G401 (cell line): ENCODE data around the gene DPP10. TPM values are rescaled to one million over a fixed set of nuclear protein-coding genes. Genes with fewer than 3 reads are reported as not detected.
"Not testable (repeated sequence)": the region's sequence is repeated elsewhere in the genome, so short reads cannot be mapped to it uniquely, and the experiment has no call there.

Experiments used
- DNase-seq: peaks from one replicate; pipeline ENCODE4 v3.0.0-alpha.2; 2015; ENCODE audit warnings: low spot score
- in situ Hi-C: cut with HindIII; loops from 2 replicates; pipeline ENCODE4 v1.10.0; 2016; ENCODE audit warnings: low sequenced_read_pairs, mixed read lengths
- total RNA-seq: library from RNA; depleted of rRNA; stranded (reverse); fragments of >200 nt; shearing (Covaris generic); gene quantifications from 2 replicates; pipeline ENCODE4 v1.2.3, GENCODE V29; 2014

DPP10 gene
- total RNA-seq, 1 experiment from 2014 or later: not detected

DNA sequence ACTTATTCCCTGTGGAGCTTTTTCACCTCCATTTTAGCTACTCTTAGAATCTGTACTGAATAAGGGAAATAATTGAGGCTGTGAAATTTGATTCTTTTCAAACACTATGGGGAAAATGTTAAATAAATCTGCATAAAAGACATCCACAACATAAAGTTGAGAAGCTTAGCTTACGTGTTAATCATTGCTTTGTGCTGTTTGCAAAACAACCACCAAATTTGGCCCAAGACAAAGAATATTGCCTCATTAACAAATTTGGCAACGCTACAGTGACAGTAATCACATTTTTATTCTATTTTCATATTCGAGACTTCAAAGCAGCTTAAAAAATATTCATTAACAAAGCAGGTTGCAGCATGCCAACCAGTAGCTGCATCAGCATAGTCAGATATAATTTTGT, 437.6 kb downstream of the DPP10 start:
- DNase-seq: no peak
- in situ Hi-C loops: no loop called here

DNA sequence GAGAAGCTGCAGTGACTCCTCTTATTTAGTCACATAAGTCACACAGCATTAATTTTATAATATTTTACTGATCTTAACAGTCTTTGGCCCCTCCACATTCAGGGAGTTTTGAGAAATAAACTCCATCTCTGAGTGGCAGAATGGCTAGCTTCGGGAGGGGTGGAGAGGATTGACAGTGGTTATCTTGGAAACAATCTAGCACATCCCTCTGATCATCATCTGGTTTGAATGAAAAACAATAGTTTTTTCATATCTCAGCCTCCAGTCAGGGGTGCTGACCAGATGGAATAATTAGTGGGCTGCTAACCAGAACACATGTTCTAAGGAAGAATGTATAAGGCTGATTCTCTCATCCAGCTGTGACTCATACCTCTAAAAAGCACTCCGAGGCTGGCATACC, 477.5 kb downstream of the DPP10 start:
- in situ Hi-C loops: no loop called here
- no peak for DNase-seq

DNA sequence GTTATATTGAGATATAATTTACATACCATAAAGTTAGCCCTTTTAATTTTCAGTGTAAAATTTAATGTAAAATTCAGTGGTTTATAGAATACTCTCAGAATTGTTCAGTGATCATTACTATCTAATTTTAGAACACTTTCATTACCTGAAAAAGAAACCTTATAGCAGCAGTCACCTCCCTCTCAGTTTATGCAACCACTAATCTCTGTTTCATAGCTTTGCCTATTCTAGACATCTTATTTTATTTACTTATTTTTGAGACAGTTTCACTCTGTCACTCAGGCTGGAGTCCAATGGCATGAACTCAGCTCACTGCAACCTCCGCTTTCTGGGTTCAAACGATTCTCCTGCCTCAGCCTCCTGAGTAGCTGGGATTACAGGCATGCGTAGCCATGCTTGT, 479.6 kb downstream of the DPP10 start:
- in situ Hi-C loops: no loop called here
- DNase-seq: no peak

GRCh38 chr2:114925296-114926255, 483.1 kb downstream of the DPP10 start:
- in situ Hi-C loops: no loop called here
- DNase-seq: no peak

GRCh38 chr2:114926303-114926702, 483.9 kb downstream of the DPP10 start:
- in situ Hi-C loops: no loop called here
- DNase-seq: no peak

DNA sequence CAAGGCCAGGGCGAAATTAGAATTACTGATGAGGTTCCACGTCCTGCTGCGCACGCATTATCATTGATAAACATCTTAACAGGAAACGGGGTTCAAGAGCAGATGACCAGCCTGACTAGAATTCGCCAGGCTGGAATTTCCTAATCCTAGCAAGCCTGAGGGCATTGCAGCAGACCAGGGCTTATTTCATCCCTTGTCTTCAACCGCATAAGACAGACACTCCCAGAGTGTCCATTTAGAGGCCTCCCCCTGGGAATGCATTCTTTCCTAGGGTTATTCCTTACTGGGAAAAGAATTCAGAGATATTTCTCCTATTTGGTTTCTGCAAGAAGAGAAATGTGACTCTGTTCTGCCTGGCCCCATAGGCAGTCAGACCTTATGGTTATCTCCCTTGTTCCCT, 486.8 kb downstream of the DPP10 start:
- DNase-seq: no peak
- in situ Hi-C loops: no loop called here

GRCh38 chr2:114933671-114934241, 491.3 kb downstream of the DPP10 start:
- in situ Hi-C loops: no loop called here

DNA sequence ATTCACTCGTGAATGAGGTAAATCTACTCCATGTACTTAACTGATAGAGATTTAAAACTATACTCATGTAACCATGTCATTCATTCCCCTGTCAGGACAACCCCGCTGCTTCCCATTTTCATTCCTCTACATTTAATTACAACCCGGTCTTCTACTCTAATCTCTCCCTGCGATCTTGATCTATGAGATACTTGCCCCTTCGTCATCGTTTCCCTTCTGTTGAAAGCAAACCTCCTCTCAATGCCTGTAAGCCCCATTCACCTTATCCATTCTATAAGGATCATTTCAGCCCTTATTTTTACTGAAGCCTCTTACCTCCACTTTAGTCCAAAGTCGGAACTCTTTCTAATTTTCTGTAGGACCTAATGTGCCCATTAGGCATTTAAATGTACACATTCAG, 492.6 kb downstream of the DPP10 start:
- in situ Hi-C loops: no loop called here
- DNase-seq: no peak

More at GRCh38 chr2:114933671-114934241, 491.3 kb downstream of the DPP10 start:
- no peak for DNase-seq

GRCh38 chr2:114937366-114937930, 495.0 kb downstream of the DPP10 start:
- in situ Hi-C loops: no loop called here
- DNase-seq: no peak

DNA sequence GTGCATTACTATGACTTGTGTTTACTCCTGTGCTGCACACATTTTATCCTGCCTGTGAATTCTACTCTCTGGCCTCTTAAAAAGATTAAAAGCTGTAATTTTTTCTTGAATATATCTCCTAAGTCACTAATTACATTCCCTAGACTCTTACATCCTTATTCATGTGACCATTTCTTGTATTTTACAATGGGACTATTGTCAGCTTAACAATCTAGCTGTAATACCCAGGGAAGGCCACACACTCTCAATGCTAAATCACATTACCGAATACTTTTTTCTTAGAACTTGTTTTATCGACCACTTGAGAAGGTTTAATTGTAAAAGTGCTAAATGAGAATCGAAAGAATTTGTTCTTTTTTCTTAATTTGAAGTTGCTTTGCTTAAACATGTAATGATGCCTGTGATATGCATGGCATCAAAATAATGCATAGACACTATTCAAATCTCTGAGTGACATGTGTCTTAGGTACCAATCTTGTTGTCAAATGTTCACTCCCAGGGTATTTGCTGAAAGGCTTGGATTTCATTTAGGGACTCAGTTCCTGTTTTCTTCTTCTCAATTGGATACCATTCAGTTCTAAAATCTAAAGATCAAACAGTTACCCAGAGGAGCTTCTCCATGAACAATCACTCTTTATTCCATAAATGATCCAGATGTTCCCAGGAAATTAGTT, 498.5 kb downstream of the DPP10 start:
- in situ Hi-C loops: no loop called here
- DNase-seq: no peak

DNA sequence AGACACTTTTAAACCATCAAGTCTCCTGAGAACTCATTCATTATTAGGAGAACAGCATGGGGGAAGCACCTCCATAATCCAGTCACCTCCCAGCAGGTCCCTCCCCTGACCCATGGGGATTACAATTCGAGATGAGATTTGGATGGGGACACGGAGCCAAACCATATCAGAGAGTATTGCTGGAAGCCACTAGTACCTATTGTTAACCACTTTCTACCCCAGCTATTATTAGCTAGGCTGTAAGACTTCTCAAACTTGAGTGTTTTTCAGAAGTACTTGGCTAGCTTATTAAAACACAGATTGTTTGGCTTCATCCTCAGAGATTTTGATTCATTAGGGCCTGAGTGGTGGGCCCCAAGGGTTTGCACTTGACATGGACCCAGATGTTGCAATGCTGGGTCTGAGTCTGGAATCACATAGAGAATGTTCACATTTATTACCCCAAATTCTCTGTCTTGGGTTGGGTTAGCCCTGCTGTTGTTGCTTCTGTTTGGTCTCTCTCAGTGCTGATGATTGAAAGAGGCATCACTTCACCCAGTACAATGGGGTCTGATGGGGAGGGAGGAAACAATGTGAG, 506.9 kb downstream of the DPP10 start:
- in situ Hi-C loops: no loop called here
- DNase-seq: no peak

DNA sequence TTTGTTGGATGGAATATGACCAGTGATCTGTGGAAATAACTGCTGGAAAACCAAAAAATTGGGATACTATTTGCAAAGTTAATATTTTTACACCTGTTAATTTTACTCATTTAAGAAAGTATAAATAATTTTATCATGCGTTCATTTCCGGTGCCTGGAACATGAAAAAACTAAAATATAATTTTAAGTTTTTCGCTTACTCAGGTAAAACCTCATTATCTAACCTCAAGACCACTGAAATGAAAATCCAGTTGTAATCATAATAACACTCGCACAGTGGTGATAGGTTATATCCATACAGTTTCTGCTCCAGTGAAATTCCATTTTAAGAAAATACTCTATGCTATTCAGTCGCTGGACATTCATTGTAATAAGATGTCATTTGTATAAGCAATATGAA, 517.9 kb downstream of the DPP10 start:
- in situ Hi-C loops: no loop called here
- no peak for DNase-seq

DNA sequence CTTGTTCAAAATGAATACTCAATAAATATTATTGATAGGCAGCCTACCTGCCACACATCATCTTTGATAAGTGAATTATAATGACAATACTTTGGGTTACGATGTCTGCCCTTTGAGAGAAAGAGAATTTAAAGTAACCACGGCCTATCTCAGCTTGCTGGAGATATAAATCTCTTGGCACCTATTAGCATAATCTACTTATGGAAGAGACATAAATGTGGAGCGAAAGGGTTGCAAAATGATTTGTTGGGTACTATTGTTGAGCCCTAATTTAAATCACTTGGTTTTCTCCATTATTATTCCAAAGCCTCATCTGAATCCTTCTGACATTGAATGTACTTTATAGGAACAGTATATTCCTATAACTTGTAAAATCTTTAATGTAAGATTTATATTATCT, 520.1 kb downstream of the DPP10 start:
- no peak for DNase-seq
- in situ Hi-C loops: no loop called here

DNA sequence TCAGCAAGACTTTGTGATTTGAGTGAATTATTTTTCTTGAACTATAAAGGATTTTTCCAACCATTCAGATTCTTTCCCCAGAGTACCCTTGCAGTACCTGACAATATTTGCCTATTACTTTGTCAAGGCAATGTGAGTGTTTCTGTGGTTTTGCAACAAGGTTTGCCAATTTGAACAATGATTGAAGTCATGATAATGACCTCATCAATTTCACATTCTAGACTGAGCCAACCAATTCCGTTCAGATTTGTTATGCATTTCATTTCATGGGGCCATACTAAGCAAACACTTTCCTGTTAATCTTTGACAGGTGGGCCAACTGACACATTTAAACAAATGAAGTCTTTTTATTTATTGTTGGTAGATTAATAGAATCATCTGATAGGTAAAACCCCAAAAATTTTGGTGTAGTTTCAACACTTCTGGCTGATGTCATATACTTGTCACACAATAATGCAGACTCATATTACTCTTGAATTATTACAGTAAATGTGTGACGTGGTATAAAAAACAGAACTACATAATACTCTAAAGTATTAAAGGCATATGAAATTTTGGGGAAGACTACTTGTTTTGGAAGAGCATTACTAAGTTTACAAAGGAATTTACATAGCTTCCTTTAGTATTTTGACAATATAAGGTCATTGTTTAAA, 526.4 kb downstream of the DPP10 start:
- in situ Hi-C loops: no loop called here
- no peak for DNase-seq

DNA sequence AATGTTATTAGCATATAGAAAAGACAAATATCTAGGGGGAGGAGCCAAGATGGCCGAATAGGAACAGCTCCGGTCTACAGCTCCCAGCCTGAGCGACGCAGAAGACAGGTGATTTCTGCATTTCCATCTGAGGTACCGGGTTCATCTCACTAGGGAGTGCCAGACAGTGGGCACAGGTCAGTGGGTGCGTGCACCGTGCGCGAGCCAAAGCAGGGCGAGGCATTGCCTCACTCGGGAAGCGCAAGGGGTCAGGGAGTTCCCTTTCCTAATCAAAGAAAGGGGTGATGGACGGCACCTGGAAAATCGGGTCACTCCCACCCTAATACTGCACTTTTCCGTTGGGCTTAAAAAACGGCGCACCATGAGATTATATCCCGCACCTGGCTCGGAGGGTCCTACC, 561.9 kb downstream of the DPP10 start:
- in situ Hi-C loops, DNase-seq: not testable (repeated sequence)

DNA sequence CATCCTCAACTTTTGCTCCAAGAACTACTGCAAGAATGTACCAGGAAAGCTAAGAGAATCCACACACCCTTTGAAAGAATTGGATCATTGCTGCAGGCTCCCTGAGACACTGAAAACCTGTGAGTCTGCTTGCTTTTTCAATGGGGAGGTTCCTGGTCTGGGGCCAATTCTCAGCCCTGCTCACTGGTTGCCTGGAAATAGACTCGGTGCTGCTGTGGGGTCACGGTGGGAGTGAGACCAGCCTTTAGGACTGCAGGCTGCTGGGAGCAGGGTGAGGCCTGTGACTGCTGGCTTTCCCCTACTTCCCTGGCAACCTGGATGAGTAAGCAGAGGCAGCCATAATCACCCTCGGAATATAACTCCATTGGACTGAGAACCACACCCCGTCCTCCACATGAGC, 569.3 kb downstream of the DPP10 start:
- DNase-seq: no peak
- in situ Hi-C loops: no loop called here

DNA sequence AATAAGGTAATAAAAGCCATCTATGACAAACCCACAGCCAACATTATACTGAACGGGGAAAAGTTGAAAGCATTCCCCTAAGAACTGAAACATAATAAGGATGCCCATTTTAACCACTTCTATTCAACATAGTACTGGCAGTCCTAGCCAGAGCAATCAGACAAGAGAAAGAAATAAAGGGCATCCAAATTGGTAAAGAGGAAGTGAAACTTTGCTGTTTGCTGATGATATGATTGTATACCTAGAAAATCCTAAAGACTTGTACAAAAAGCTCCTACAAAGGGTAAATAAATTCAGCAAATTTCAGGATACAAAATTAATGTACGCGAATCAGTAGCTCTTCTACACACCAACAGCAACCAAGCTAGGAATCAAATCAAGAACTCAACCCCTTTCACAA, 579.6 kb downstream of the DPP10 start:
- in situ Hi-C loops, DNase-seq: not testable (repeated sequence)

DNA sequence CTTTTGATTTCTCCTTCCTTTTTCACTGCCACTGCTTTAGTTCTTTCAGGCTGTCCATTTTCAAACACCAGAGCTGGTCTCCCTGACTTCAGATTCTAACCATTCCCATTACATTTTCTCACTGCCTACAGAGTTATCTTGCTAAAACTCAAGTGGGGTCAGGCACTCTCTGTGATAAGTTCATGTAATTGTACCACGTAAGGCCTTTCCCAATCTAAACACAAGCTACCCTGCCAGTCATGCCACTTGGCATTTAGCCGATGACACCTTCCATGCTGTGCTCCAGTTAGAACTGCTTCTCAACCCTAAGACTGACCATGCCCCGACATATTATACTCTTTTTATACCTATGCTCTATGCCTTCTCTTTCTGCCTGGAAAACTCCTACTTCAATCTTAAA, 592.4 kb downstream of the DPP10 start:
- no peak for DNase-seq
- in situ Hi-C loops: no loop called here

- in situ Hi-C loops: no loop called here
- DNase-seq: no peak
Observed at GRCh38 chr2:115036818-115037217, 594.4 kb downstream of the DPP10 start.
